NK-92 treated with Interleukin-12 subunit alpha and Interleukin-12 subunit beta, amount 100 ng/mL, for 24 hours (cell line): ENCODE results near the gene DHRSX.
"Not testable (repeated sequence)": the region's sequence is repeated elsewhere in the genome, so short reads cannot be mapped to it uniquely, and the experiment has no call there.

Experiments
- DNase-seq: peaks from one replicate; lab custom pipeline; 2025; lab: John Stamatoyannopoulos, UW

The DHRSX gene

DNA sequence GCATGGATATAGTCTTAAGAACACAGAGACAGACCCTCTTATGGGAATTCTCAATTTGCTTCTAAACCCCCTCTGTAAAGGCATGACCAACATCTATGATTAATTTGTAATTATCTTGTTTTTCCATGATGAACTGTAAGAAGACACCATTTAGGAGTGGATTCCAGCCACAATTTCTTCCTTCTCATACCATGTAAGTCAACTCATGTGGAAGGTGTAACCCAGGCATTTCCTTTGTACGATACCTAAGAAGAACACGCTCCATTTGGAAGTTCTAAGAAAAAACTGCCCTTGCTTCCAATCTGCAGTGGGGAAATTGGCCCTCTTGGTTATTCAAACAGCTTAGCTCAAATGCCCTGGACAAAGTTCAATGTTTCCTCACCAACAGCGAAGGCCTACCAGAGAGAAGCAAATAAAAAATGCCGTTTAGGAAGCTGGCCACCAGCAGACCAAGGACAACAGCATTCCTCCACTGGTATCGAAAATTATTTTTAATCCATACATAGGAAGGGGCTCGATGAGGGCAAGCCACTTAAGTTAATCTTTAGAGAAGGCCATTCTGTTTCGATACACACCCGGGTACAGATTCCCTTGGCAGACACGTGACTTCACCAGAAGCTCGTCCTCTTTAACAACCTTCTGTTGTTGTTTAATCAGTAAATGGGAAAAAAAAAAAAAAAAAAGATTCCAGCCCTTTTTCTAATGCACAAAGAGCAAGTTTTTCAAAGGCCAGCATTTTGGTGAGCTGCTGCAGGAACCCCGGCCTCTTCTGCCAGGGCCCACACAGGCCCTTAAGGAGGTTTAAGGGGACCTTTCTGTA is 2.6 kb downstream of the DHRSX start:
- DNase-seq, result no peak

DNA sequence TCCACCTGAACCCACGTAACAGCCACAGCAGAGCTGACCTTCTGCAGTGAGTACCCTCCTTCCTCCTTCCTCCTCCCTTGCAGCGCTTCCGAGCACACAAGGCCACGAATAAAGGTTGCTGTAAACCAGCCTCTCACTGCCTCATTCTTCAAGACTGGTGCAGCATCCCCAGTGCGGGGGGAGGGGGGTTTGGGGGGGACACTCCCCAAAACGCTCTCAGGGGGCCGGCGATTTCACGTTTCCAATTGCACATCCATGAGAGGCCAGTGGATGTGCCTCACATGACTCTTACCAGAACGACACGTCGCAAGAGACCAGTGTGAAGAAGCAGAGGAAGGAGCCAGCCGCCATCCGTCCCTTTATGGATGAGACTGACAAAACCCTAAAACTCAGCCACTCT is 5.2 kb downstream of the DHRSX start:
- no peak for DNase-seq

DNA sequence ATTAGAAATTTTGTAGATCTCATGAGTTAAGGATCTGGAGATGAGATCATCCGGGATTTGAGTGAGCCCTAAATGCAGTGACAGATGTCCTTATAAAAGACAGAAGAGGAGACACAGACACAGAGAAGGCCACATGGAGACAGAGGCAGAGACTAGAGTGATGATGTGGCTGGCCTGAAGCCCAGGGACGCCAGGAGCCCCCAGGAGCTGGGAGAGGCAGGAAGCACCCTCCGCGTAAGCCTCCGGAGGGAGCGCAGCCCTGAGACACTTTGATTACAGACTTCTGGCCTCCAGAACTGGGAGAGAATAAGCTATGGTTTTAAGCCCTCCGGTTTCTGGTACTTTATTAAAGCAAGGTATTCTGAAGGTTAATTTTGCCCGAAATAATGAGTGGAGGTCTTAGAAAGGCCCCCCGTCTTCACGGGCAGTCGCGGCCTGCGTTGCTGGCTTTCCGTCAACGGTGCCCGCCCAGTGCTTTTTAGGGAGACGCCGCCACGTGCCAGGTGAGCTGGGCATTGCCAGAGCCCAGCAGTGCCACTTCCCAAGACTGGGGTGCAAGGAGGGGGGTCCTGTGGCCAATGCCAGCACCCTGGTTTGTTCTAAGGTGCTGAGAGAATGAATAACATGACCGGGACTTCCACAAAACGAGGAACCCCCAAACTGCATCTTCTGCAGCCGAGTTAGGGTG is 8.1 kb downstream of the DHRSX start:
- DNase-seq, result no peak

DNA sequence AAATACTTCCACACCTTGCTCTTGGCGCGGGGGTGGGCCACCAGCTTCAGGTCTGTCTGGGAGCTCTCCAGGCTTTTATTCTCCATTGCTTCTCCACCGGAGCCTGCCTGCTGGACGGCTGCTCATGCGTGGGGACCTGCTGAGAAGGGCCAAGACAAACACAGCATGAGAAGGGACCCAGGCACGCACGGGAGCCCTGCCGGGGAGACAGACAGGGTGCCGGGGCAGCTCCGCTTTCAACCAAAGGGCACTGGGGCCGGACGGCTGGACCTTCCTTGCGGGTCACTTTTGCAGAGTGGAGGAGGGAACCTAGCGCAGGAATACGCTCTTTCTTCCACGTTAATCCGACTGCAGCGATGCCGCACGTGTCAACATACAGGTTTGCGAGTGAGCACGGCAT is 10.1 kb downstream of the DHRSX start:
- DNase-seq, result no peak

DNA sequence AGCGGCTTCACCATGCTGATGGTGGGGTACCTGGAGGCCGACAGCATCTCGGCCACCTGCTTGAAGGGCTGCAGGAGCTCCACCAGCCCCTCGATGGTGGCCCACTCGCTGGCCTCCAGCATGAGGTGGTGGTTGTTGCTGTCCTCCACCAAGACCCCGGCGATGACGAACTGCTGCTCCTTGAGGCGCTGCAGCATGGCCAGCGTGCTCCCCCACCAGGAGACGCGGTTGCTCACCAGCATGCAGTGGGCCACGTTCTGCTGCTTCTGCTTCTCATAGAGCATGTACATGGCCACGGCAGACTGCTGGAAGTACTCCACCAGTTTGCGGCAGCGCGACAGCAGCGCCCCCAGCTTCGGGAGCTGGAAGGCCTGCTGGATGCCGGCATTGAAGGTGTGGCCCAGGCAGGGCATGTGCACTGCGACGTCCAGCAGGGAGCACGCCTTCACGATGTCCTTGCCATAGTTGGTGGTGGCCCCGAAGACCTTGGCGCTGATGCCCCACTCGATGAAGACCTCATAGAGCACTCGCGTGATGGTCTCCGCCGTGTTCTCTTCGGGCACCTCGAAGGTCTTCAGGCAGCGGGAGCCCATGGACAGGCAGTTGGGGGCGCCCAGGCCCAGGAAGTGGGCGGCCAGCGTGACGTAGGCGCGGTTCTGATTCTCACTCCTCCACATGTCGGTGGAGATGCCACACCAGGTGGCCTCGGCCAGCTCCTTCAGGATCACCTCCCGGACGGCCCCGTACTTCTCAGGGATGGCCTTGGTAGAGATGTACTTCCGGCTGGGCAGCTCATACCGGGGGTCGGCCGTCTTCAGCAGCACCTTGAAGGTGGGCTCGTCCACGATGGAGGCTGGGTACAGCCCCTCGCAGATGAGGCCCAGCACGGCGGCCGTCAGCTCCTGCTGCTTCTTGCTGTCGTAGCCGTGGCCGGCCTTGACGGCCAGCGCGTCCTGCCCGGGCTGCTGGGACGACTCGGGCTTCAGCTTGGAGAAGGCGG is 11.0 kb downstream of the DHRSX start:
- DNase-seq, result no peak

DNA sequence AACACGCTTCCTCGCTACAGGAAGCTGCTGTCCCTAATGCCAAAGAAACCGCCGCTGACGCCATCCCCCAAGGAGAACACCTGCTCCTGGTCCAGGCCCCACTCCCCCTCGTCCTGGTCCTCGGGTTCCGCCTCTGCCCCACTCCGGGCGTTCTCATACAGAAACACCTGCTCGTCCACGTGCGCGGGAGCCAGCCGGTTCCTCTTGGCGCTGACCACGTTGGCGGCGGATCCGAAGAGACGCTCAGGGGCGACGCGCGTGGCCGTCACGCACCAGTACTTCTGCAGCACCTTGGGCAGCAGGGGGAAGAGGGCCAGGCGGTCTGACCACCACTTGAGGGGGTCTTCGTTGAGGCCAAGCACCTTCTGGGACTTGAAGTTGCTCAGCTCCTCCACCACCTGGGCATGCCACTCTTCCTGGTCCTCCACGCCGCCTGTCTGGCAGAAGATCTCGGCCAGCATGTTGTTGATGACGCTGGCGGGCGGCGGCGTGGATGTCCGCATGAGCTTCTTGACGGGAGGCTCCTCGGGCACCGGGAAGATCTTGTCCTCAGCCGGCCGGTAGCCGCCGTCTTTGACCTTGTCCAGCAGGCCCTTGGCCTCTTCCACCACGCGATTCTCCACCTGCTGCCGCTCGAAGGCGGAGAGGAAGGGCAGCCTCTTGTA is 12.0 kb downstream of the DHRSX start:
- no peak for DNase-seq

DNA sequence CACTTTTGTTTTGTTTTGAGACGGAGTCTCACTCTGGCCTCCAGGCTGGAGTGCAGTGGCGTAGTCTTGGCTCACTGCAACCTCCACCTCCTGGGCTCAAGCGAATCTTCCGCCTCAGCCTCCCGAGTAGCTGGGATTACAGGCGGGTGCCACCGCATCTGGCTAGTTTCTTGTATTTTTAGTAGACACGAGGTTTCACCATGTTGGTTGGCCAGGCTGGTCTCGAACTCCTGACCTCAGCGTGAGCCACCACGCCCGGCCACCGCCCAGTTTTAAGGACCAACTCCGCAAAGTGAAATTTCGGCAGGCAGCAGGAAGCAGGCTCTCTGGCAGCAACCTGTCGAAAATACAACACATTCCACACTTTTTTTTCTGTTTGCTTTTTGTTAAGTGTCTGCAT is 13.4 kb downstream of the DHRSX start:
- DNase-seq, result no peak

DNA sequence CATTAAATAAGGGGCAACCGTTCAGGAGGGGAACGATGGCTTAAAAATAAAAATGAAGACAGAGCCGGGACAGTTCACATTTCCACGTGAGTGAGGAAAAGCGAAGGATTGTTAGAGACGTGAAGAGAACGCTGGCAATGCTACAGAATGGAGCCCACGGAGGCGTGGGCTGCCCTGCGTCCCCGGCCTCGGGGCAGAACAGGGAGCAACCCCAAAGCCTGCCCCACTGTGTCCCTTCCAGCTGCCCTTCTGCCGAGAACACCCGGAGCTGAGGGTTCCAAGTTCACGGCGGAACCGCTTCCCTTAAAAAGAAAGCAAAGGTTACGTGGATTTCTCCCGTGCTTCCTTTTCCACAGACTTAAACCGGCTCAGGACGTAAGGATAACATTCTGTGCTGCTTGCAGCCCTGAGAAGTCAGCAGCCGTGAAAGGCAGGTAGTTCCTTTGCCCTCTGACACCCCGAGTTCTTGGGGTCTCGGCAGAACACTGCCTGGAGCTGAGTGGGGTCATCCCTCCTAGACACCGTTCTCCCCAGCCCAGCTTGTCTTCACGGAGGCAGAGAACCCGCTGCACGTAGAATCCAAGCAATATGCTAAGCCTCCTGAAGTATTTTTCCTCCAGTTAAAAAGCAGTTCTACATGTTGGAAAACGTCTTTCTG is 14.2 kb downstream of the DHRSX start:
- no peak for DNase-seq

DNA sequence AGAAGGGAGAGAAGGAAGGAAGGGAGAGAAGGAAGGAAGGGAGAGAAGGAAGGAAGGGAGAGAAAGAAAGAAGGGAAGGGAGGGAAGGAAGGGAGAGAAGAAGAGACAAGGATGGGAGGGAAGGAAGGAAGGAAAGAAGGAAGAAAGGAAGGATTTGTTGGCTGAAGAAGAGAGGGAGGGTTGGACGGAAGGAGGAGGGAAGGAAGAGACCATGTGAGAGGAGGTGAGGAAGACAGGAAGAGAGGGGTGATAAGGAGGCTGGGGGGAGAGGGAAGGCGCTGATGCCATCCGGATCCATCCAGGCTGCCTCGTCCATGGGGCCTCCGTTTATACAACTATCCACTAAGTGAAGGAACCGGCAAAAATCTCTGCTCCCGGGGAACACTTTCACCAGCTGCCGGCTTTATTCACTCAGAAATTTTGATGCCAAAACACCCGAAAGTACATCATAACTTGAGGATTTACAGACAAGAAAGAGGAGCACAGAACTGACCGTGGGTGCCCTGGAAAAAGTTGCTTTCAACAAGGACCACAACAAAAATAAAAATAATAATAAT is 14.9 kb downstream of the DHRSX start:
- no peak for DNase-seq

DNA sequence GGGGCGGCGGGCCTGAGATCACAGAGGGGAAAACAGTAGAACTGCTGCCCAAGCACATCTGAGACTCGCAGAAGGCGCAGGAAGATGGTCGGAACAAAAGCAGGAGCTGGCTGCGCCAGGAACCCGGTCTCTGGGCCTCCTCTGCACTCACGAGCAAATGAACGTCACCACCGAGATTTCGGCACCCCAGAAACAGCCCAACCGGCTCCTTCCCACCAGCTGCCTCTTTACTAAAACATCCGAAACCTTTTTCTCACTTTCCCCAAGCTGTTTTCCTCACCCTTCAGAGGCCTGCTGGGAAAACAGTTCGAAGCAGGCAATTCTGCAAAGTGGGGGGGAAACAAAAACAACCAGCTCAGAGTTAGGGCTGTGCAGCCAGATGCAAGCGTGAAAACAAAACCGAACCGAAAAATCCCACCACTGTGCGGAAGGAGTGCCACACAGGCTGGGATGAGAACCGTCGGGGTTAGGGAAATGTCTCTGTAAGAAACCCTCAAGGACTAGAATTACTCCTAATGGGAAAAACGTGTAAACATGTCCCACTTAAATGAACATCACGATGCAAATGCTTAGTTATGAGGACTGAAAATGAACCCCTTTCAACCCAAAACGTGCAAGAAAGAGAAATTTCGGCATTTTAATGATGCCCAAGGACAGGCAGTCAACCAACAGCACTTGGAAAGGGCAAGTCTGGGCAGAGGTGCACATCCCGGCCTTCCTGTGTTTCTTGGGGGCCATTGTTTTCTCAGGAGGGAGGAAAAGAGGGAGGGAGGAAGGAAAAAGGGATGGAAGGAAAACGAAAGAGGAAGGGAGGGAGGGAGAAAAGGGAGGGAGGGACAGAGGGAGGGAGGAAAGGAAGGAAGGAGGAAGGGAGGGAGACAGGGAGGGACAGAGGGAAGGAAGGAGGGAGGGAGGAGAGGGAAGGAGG is 15.8 kb downstream of the DHRSX start:
- DNase-seq, result no peak

DNA sequence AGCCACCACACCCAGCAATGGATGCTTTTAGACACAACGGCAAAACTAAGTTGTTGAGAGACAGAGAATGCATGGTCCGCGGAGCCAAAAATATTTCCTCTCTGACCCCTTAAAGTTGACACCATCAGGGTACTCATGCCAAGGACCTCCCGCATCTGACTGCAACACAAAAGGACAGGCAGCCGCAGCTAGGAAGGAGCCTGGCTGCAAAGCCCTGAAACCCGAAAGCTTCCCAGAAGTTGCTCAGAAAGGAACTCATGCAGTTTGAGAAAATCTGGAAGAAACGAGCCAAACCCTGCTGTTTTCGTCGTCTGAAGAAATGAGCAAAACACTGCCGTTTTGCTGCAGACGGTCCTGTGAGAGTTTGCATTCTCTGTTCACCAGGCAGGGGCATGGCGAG is 16.5 kb downstream of the DHRSX start:
- no peak for DNase-seq

DNA sequence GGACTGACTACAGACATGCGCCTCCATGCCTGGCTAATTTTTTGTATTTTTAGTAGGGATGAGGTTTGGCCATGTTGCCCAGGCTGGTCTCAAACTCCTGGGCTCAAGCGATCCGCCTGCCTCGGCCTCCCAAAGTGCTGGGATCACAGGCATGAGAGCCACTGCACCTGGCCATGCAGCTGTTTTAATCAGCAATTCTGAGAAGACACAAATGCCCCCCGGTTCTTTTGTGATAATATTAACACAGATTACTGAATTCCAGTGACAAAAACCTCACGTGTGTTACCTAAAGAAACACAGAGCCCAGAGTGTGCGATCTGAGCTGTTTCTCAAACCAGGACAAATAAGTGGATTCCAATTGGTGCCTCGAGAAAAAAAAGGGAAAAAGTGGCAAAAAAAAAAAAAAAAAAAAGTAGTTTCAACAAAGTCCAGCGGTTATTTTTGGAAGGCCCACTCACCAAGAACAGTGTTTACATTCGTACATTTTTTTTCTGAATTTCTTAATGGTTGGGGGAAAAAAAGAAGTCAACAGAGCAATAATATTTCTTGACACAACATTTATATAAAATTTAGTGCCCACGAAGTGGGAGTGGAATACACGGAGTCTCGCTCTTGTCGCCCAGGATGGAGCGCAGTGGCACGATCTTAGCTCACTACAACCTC is 17.2 kb downstream of the DHRSX start:
- DNase-seq, result no peak

DNA sequence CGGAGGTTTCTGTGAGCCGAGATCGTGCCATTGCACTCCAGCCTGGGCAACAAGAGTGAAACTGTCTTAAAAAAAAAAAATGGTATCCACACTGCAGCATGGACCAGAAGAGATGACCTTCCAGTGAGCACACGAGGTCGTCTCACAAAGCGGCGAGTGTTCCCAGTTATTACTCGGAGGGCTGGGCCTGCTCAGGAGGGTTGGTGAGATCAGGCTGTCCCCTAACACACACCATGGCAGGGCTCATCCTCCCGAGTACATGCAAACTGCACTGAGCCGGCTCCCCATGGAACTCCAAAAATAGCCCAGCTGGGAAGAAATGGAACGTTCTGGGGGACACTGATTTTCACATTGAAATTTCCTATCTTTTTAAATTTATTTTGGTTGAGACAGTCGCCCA is 19.2 kb downstream of the DHRSX start:
- DNase-seq, result not testable (repeated sequence)

DNA sequence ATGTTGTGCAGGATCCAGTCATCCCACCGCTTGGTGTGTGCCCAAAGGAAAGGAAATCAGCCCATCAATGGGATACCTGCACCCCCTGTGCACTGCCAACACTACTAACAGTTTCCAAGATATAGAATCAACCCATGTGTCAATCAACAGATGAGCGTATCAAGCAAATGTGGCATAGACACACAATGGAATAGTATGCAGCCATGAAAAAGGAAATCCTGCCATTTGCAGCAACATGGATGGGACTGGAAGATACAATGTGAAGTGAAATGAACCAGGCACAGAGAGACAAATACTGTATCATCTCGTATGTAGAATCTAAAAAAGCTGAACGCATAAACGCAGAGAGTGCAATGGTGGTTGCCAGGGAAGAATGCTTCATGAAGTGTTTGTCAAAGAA is 20.8 kb downstream of the DHRSX start:
- DNase-seq, result not testable (repeated sequence)

DNA sequence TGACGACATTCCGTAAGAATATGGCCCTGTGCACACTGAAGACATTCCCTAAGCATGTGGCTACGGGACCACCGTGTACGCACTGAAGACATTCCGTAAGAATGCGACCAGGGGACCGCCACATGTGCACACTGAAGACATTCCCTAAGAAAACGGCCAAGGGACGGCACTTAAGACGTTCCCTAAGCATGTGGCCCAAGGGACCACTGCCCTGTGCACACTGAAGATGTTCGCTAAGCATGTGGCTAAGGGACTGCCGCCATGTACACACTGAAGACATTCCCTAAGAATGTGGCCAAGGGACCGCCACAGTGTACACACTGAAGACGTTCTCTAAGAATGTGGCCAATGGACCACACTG is 21.4 kb downstream of the DHRSX start:
- DNase-seq, result no peak

DNA sequence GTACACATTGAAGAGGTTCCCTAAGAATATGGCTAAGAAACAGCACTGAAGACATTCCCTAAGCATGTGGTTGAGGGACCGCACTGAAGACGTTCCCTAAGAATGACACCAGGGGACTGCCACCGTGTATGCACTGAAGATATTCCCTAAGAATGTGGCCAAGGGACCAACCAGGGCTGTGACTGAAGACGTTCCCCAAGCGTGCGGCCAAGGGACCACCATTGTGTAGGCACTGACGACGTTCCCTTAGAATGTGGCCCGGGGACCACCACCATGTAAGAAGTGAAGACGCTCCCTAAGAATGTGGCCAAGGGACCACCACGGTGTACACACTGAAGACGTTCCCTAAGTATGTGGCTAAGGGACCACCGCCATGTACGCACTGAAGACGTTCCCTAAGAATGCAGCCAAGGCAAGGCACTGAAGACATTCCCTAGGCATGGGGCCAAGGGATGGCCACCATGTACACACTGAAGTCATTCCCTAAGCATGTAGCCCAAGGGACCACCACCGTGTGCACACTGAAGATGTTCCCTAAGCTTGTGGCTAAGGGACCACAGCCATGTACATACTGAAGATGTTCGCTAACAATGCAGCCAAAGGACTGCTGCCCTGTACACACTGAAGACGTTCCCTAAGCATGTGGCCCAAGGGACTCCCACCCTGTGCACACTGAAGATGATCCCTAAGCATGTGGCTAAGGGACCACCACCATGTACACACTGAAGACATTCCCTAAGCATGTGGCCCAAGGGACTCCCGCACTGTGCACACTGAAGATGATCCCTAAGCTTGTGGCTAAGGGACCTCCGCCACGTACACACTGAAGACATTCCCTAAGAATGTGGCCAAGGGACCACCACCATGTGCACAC is 22.0 kb downstream of the DHRSX start:
- no peak for DNase-seq

DNA sequence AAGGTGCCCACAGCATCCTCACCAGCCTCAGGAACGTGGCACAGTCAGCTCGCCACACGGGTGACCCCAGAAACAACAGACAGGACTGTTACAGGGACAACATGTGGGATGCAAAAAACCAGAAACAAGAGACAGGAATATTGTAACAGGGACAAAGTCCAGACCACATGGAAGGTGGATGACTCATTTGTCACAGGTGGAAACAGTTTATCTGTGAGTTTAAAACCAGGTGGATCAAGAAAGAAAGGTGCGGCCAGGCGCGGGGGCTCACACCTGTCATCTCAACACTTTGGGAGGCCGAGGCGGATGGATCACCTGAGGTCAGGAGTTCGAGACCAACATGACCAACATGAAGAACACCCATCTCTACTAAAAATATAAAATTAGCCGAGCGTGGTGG is 23.5 kb downstream of the DHRSX start:
- not testable (repeated sequence) for DNase-seq

DNA sequence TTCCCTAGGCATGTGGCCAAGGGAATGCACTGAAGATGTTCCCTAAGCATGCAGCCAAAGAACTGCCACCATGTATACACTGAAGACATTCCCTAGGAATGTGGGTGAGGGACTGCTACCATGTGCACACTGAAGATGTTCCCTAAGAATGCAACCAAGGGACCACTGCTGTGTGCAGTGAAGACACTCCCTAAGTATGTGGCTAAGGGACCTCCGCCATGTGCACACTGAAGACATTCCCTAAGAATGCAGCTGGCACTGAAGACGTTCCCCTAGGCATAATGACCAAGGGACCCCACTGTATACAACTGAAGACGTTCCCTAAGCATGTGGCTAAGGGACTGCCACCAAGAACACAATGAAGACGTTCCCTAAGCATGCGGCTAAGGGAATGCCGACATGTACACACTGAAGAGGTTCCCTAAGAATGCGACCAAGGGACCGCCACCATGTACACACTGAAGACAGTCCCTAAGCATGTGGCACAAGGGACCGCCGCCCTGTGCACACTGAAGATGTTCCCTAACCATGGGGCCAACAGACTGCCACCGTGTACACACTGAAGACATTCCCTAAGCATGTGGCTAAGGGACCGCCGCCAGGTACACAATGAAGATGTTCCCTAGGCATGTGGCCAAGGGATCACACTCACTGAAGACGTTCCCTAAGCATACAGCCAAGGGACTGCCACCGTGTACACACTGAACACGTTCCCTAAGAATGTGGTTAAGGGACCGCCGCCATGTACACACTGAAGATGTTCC is 25.6 kb downstream of the DHRSX start:
- no peak for DNase-seq
